Measurements from ENCODE around the gene ZNHIT2.

GRCh38 chr11:65089621-65090020 lies 27.9 kb downstream of the ZNHIT2 start:
- TF ChIP-seq CTCF (IDR thresholded peaks at IDR 0.05; ENCODE audit: insufficient read depth, low read length) (no peak), POLR2AphosphoS5 (IDR thresholded peaks at IDR 0.05; ENCODE audit: low read depth) (no peak), REST (IDR thresholded peaks at IDR 0.05; ENCODE audit: insufficient replicate concordance, low read depth) (no peak), GABPA (IDR thresholded peaks at IDR 0.05; ENCODE audit: low read depth) (no peak)

All from HL-60 (cell line).